Heart left ventricle (tissue), 16 donors: ENCODE measurements around the gene HNRNPL. TPM values are rescaled to one million over a fixed set of nuclear protein-coding genes. Genes with fewer than 3 reads are reported as not detected.

ENCODE experiments used
- ATAC-seq, 4 donors: fragments of 200-7000 bp; cut with Tn5 transposase; one replicate each; pipeline ENCODE4 v1.9.1; 2020 to 2022; ENCODE audit warnings: moderate library complexity in 4 of 4, mild to moderate bottlenecking in 3 of 4, moderate number of reproducible peaks in 1 of 4
- DNase-seq, 5 donors: peaks; one replicate each; pipeline ENCODE4 v3.0.0-alpha.2; 2020
- H3K27ac ChIP-seq, 12 donors: fragments of 200-600 bp; sonication (generic) in 4 of 12; one replicate each; pipeline versions ENCODE4 v1.5.0 to v1.8.0; 2016 to 2022; ENCODE audit warnings: mild to moderate bottlenecking in 2 of 12
- H3K27me3 ChIP-seq, 9 donors: fragments of 200-600 bp; sonication (generic) in 2 of 9; one replicate each; pipeline versions ENCODE4 v1.5.1 to v1.8.0; 2016 to 2022; ENCODE audit warnings: mild to moderate bottlenecking in 3 of 9
- H3K36me3 ChIP-seq, 9 donors: fragments of 200-600 bp; sonication (generic) in 2 of 9; one replicate each; pipeline versions ENCODE4 v1.5.0 to v1.8.0; 2018 to 2022; ENCODE audit warnings: mild to moderate bottlenecking in 2 of 9
- H3K4me1 ChIP-seq, 12 donors: fragments of 200-600 bp; sonication (generic) in 4 of 12; one replicate each; pipeline versions ENCODE4 v1.5.0 to v1.8.0; 2016 to 2022; ENCODE audit warnings: mild to moderate bottlenecking in 3 of 12
- H3K4me3 ChIP-seq, 12 donors: fragments of 200-600 bp; sonication (generic) in 4 of 12; one replicate each; pipeline versions ENCODE4 v1.5.0 to v1.8.0; 2017 to 2022; ENCODE audit warnings: mild to moderate bottlenecking in 9 of 12, moderate library complexity in 4 of 12
- H3K9me3 ChIP-seq, 12 donors: fragments of 200-600 bp; sonication (generic) in 4 of 12; one replicate each; pipeline versions ENCODE4 v1.5.0 to v1.8.0; 2016 to 2022; ENCODE audit warnings: mild to moderate bottlenecking in 1 of 12
- CTCF ChIP-seq, 12 donors: fragments of 200-600 bp; sonication (generic) in 4 of 12; IDR thresholded peaks; one replicate each; pipeline versions ENCODE4 v1.5.0 to v1.8.0; 2018 to 2022; ENCODE audit warnings: antibody characterized with exemption in 12 of 12, mild to moderate bottlenecking in 5 of 12
- POLR2A ChIP-seq, 2 donors: fragments of 450-650 bp; IDR thresholded peaks; one replicate each; pipeline ENCODE4 v1.6.1; 2017; ENCODE audit warnings: antibody characterized with exemption in 2 of 2, mild to moderate bottlenecking in 2 of 2, moderate library complexity in 2 of 2
- WGBS, 4 donors: extraction: QIAGEN DNeasy Blood & Tissue Kit in 2 of 4; methylation state at CpG; one replicate each; pipeline versions ENCODE4 v1.1.5 to v1.1.7; 2013 to 2018; 5-methylcytosine and 5-hydroxymethylcytosine counted together
- intact Hi-C, 10 donors: fragments of 100-400 bp; cut with DNase I; formaldehyde crosslinking; loops; one replicate each; pipeline versions ENCODE4 v1.11.1 to v1.14.2; 2022
- polyA plus RNA-seq, 2 donors: library from polyadenylated mRNA; stranded (reverse); fragments of 200-250 nt; gene quantifications; one replicate each; pipeline ENCODE4 v1.2.3, GENCODE V29; 2013
- total RNA-seq, 9 donors: library from RNA; depleted of rRNA in 2 of 9; stranded (reverse); fragments of >200 nt in 2 of 9; fragmentation: NEBNext Ultra II Directional in 3 of 9; extraction: Animal tissue kit (Norgen Biotek cat#: 25700) in 3 of 9; gene quantifications; one replicate each; pipeline versions ENCODE4 v1.1.0 to v1.2.4, GENCODE V29; 2016 to 2023
- donor health status: ischemic (EF 13 %, LVEDD 7.1; RV severe dilation, severe dysfunction).
- donor health status: healthy with polysubstance abuse.
- donor health status: DM: no; HTN: yes; CAD: no.
- donor health status: DM: no; HTN: no; CAD: no.
- donor health status: ischemic (EF 25% LVEDD 6.9; RV normal size, moderate dysfunction).
- donor health status: ischemic (EF 25% LVEDD 5.7; RV mildly dilated, moderate dysfunction).
- donor health status: healthy.
- donor health status: DM: yes; HTN: yes; CAD: no.
- donor health status: ischemic (EF 35%, LVEDD 5.7; RV mildly dilated, moderate dysfunction).
- donor health status: nonischemic (EF 11% LVEDD 7.7; RV severe dilation, severe dysfunction).
- donor health status: DM: yes; HTN: yes; CAD: no.
- donor health status: PGD.
- donor health status: ischemic (EF 29% LVEDD 5.4; RV normal size, mild dysfunction).
- donor health status: nonischemic (EF 23%, LVEDD 6.1; RV moderate dilation, normal function).

HNRNPL gene
- total and polyA plus RNA-seq, 11 donors, result 93.6 to 256 (median 149) TPM

- 93 to 96% (median 94%) methylated on average over 6 of the region's 6 CpGs for WGBS, 4 donors
- Histone ChIP-seq H3K9me3 (no peaks in the 10 kb centered on the region), H3K36me3 (no peaks in the 10 kb centered on the region), H3K4me3 (no peak overlapping the region), H3K27me3 (no peaks in the 10 kb centered on the region), H3K27ac (no peak overlapping the region), H3K4me1 (peaks cover 0 to 6% (median 0%) of the 10 kb centered on the region in 12 donors)
- no peak for DNase-seq
- no peak for ATAC-seq
- no peak for TF ChIP-seq CTCF (IDR thresholded peaks at IDR 0.05)
- intact Hi-C loops, result loop anchor here in 2 of 10 donors (10.0 kb wide), 2 partner anchors 52 to 72 kb away; no protein-coding TSS in a partner anchor
Observed at GRCh38 chr19:38806371-38806770, 43.4 kb downstream of the HNRNPL start.

- WGBS, 4 donors, result 39 to 66% (median 49%) methylated on average over 1 of the region's 1 CpG
- Histone ChIP-seq H3K4me3 (no peak overlapping the region), H3K27ac (peak overlapping the region in 5 of 12 donors; percentile 11 to 68 (median 20)), H3K27me3 (no peaks in the 10 kb centered on the region), H3K9me3 (no peaks in the 10 kb centered on the region), H3K4me1 (peaks cover 0 to 6% (median 0%) of the 10 kb centered on the region in 12 donors), H3K36me3 (no peaks in the 10 kb centered on the region)
- TF ChIP-seq POLR2A (IDR thresholded peaks at IDR 0.05), result no peak
- TF ChIP-seq CTCF (IDR thresholded peaks at IDR 0.05), result no peak
- DNase-seq (no peak), ATAC-seq (peak in 3 of 4 donors; percentile 53 to 93 (median 61))
- intact Hi-C loops, result loop anchor here in 2 of 10 donors (10.0 kb wide), 2 partner anchors 50 to 70 kb away; no protein-coding TSS in a partner anchor
Observed at GRCh38 chr19:38805180-38805579, 44.6 kb downstream of the HNRNPL start.

- no peak for ATAC-seq
- intact Hi-C loops, result loop anchor here in 2 of 10 donors (10.0 kb wide), 2 partner anchors 49 to 69 kb away; no protein-coding TSS in a partner anchor
- Histone ChIP-seq H3K9me3 (no peaks in the 10 kb centered on the region), H3K27ac (no peak overlapping the region), H3K27me3 (no peaks in the 10 kb centered on the region), H3K36me3 (no peaks in the 10 kb centered on the region), H3K4me3 (no peak overlapping the region), H3K4me1 (peaks cover 0 to 6% (median 0%) of the 10 kb centered on the region in 12 donors)
- TF ChIP-seq POLR2A (IDR thresholded peaks at IDR 0.05), result no peak
- TF ChIP-seq CTCF (IDR thresholded peaks at IDR 0.05), result no peak
- 83 to 96% (median 91%) methylated on average over 10 of the region's 10 CpGs for WGBS, 4 donors
- no peak for DNase-seq
Observed at GRCh38 chr19:38803543-38803942, 46.2 kb downstream of the HNRNPL start.

- Histone ChIP-seq H3K27me3 (no peaks in the 10 kb centered on the region), H3K4me3 (no peak overlapping the region), H3K36me3 (no peaks in the 10 kb centered on the region), H3K4me1 (peaks cover 0 to 6% (median 0%) of the 10 kb centered on the region in 12 donors), H3K9me3 (no peaks in the 10 kb centered on the region), H3K27ac (no peak overlapping the region)
- DNase-seq (no peak), ATAC-seq (peak in 1 of 4 donors; percentile 20)
- intact Hi-C loops, result loop anchor here in 2 of 10 donors (10.0 kb wide), 2 partner anchors 47 to 67 kb away; no protein-coding TSS in a partner anchor
- TF ChIP-seq POLR2A (IDR thresholded peaks at IDR 0.05) (no peak), CTCF (IDR thresholded peaks at IDR 0.05) (no peak)
- 93 to 96% (median 94%) methylated on average over 12 of the region's 12 CpGs for WGBS, 4 donors
Observed at GRCh38 chr19:38801359-38802095, 48.3 kb downstream of the HNRNPL start.
